Fibroblast of lung (primary cell): ENCODE results near the gene WNT10A. TPM values are rescaled to one million over a fixed set of nuclear protein-coding genes. Genes with fewer than 3 reads are reported as not detected.

Source experiments
- DNase-seq, 2 donors: peaks; one replicate each; pipeline versions ENCODE4 v3.0.0 to v3.0.0-alpha.2; 2010; ENCODE audit warnings: low read depth in 2 of 2
- H2AFZ ChIP-seq: 2 replicates; pipeline ENCODE4 v1.5.1; 2012; ENCODE audit warnings: low read length, control low read depth, inconsistent platforms
- H3K27ac ChIP-seq: 2 replicates; pipeline ENCODE4 v1.5.1; 2011; ENCODE audit warnings: low read length, control low read depth; ENCODE audit not compliant: insufficient read depth
- H3K27me3 ChIP-seq: 2 replicates; pipeline ENCODE4 v1.5.1; 2011; ENCODE audit warnings: mild to moderate bottlenecking, low read length; ENCODE audit not compliant: control insufficient read depth, insufficient read depth
- H3K36me3 ChIP-seq: 2 replicates; pipeline ENCODE4 v1.5.1; 2011; ENCODE audit warnings: low read length; ENCODE audit not compliant: control insufficient read depth, insufficient read depth
- H3K4me1 ChIP-seq: 2 replicates; pipeline ENCODE4 v1.5.1; 2011; ENCODE audit warnings: low read length; ENCODE audit not compliant: control insufficient read depth, insufficient read depth; ENCODE audit errors: extremely low read depth
- H3K4me2 ChIP-seq: 2 replicates; pipeline ENCODE4 v1.5.1; 2011; ENCODE audit warnings: low read length, control low read depth; ENCODE audit not compliant: insufficient read depth; ENCODE audit errors: extremely low read depth
- H3K4me3 ChIP-seq, 4 experiments: fragments of 200-600 bp in 1 of 4; sonication (generic) in 1 of 4; replicated peaks in 1 of 4; 2 replicates each; pipeline ENCODE4 v1.5.1; 2011 to 2016; ENCODE audit warnings: low read length in 4 of 4, low read depth in 3 of 4, mild to moderate bottlenecking in 3 of 4, control low read depth in 2 of 4, inconsistent platforms in 1 of 4, mixed read lengths in 1 of 4; ENCODE audit not compliant: insufficient read depth in 1 of 4; ENCODE audit errors: control extremely low read depth in 1 of 4
- H3K79me2 ChIP-seq: 2 replicates; pipeline ENCODE4 v1.5.1; 2012; ENCODE audit warnings: mild to moderate bottlenecking, low read length, inconsistent platforms; ENCODE audit not compliant: control insufficient read depth, insufficient read depth
- H3K9ac ChIP-seq: 2 replicates; pipeline ENCODE4 v1.5.1; 2011; ENCODE audit warnings: mild to moderate bottlenecking, low read length, control low read depth; ENCODE audit not compliant: insufficient read depth
- H3K9me3 ChIP-seq: 2 replicates; pipeline ENCODE4 v1.5.1; 2012; ENCODE audit warnings: low read depth, low read length; ENCODE audit not compliant: control insufficient read depth, insufficient read depth
- H4K20me1 ChIP-seq: 2 replicates; pipeline ENCODE4 v1.5.1; 2011; ENCODE audit warnings: low read length; ENCODE audit not compliant: control insufficient read depth, insufficient read depth; ENCODE audit errors: extremely low read depth
- CTCF ChIP-seq, 2 donors: IDR thresholded peaks in 1 of 2; conservative IDR thresholded peaks in 1 of 2; 1 replicate in 1 of 2; 2 replicates in 1 of 2; pipeline ENCODE4 v1.5.1; 2011 to 2012; ENCODE audit warnings: low read length in 2 of 2, control low read depth in 1 of 2, inconsistent platforms in 1 of 2, low read depth in 1 of 2, mild to moderate bottlenecking in 1 of 2
- EZH2 ChIP-seq: IDR thresholded peaks from 2 replicates; pipeline ENCODE4 v1.5.1; 2012; ENCODE audit warnings: low read length, control low read depth, mild to moderate bottlenecking; ENCODE audit errors: missing control alignments
- polyA plus RNA-seq, 2 donors: library from polyadenylated mRNA; depleted of rRNA in 1 of 2; stranded (reverse) in 1 of 2; unstranded in 1 of 2; fragments of >200 nt; gene quantifications; 2 replicates each; pipeline ENCODE4 v1.2.1, GENCODE V29; 2011 to 2012; ENCODE audit warnings: missing spikeins in 1 of 2
- total RNA-seq: library from RNA; depleted of rRNA; stranded (reverse); fragments of >200 nt; gene quantifications from 2 replicates; pipeline ENCODE4 v1.2.1, GENCODE V29; 2014

The WNT10A gene
- total and polyA plus RNA-seq, 2 donors (not counting 1 experiment from before 2014, with no cell fraction given) = not detected

GRCh38 chr2:218857371-218858137 lies 23.1 kb upstream of the WNT10A start:
- Histone ChIP-seq H3K4me1 (no peaks in the 10 kb centered on the region), H3K9ac (no peak overlapping the region), H3K4me2 (no peak overlapping the region), H2AFZ (no peak overlapping the region), H4K20me1 (no peaks in the 10 kb centered on the region), H3K27me3 (peaks cover 68% of the 10 kb centered on the region), H3K9me3 (no peaks in the 10 kb centered on the region), H3K79me2 (no peaks in the 10 kb centered on the region), H3K36me3 (no peaks in the 10 kb centered on the region), H3K4me3 (no peak overlapping the region), H3K27ac (no peak overlapping the region)
- no peak for TF ChIP-seq CTCF (conservative IDR thresholded peaks at IDR 0.05 in 1 of 2, IDR thresholded peaks at IDR 0.05 in 1 of 2; ENCODE audit: low read depth in 1 of 2, low read length in 2 of 2)
- no peak for TF ChIP-seq EZH2
- no peak for DNase-seq

GRCh38 chr2:218858138-218858445 lies 22.6 kb upstream of the WNT10A start:
- H3K9ac ChIP-seq = no peak overlapping the region
- DNase-seq = no peak
- H3K27me3 ChIP-seq = peaks cover 68% of the 10 kb centered on the region
- no peaks in the 10 kb centered on the region for H3K9me3 ChIP-seq
- H3K36me3 ChIP-seq = no peaks in the 10 kb centered on the region
- no peak overlapping the region for H2AFZ ChIP-seq
- no peak overlapping the region for H3K27ac ChIP-seq
- no peaks in the 10 kb centered on the region for H4K20me1 ChIP-seq
- TF ChIP-seq CTCF (conservative IDR thresholded peaks at IDR 0.05 in 1 of 2, IDR thresholded peaks at IDR 0.05 in 1 of 2; ENCODE audit: low read depth in 1 of 2, low read length in 2 of 2) = no peak
- TF ChIP-seq EZH2 = no peak
- no peaks in the 10 kb centered on the region for H3K79me2 ChIP-seq
- no peak overlapping the region for H3K4me2 ChIP-seq
- no peak overlapping the region for H3K4me3 ChIP-seq
- H3K4me1 ChIP-seq = no peaks in the 10 kb centered on the region

GRCh38 chr2:218858671-218859555 lies 21.7 kb upstream of the WNT10A start:
- no peak overlapping the region for H3K4me3 ChIP-seq
- peak; percentile 95 for TF ChIP-seq EZH2
- TF ChIP-seq CTCF (conservative IDR thresholded peaks at IDR 0.05 in 1 of 2, IDR thresholded peaks at IDR 0.05 in 1 of 2; ENCODE audit: low read depth in 1 of 2, low read length in 2 of 2) = no peak
- no peaks in the 10 kb centered on the region for H3K9me3 ChIP-seq
- H4K20me1 ChIP-seq = no peaks in the 10 kb centered on the region
- H3K36me3 ChIP-seq = no peaks in the 10 kb centered on the region
- no peak for DNase-seq
- H3K27me3 ChIP-seq = peaks cover 63% of the 10 kb centered on the region
- no peaks in the 10 kb centered on the region for H3K4me1 ChIP-seq
- H3K9ac ChIP-seq = no peak overlapping the region
- no peaks in the 10 kb centered on the region for H3K79me2 ChIP-seq
- no peak overlapping the region for H3K27ac ChIP-seq
- H3K4me2 ChIP-seq = no peak overlapping the region
- H2AFZ ChIP-seq = no peak overlapping the region
